K562 (cell line): ENCODE results near the gene GPN3. TPM values are rescaled to one million over a fixed set of nuclear protein-coding genes. Genes with fewer than 3 reads are reported as not detected.

Source experiments
- FOXM1 ChIP-seq, 2 experiments: fragments of 450-650 bp in 1 of 2; sonication (generic) in 1 of 2; formaldehyde crosslinking in 1 of 2; IDR thresholded peaks; 2 replicates each; pipeline versions ENCODE4 v1.6.1 to v1.9.0; 2017 to 2022; ENCODE audit warnings: low read depth in 2 of 2, mild to moderate bottlenecking in 2 of 2, missing genetic modification reagents in 1 of 2, moderate library complexity in 1 of 2
- HDAC3 ChIP-seq: fragments of 450-650 bp; IDR thresholded peaks from 2 replicates; pipeline ENCODE4 v1.6.1; 2018; ENCODE audit warnings: borderline replicate concordance, mild to moderate bottlenecking, moderate library complexity; ENCODE audit not compliant: partially characterized antibody
- NFIC ChIP-seq: fragments of 450-650 bp; IDR thresholded peaks from 2 replicates; pipeline ENCODE4 v1.6.1; 2017; ENCODE audit warnings: mild to moderate bottlenecking, inconsistent platforms
- NFIX ChIP-seq: fragments of 250-450 bp; sonication (Bioruptor Pico); IDR thresholded peaks from 2 replicates; pipeline ENCODE4 v1.4.0; 2020; ENCODE audit warnings: low read depth, mild to moderate bottlenecking, moderate library complexity
- TARDBP ChIP-seq: fragments of 450-650 bp; IDR thresholded peaks from 2 replicates; pipeline ENCODE4 v1.6.1; 2016
- TBL1XR1 ChIP-seq, 2 experiments: IDR thresholded peaks; 2 replicates each; pipeline ENCODE4 v1.6.1; 2012; ENCODE audit warnings: improper control_type of control experiment in 2 of 2, low read length in 2 of 2, mild to moderate bottlenecking in 1 of 2
- TEAD2 ChIP-seq: fragments of 450-650 bp; IDR thresholded peaks from 2 replicates; pipeline ENCODE4 v1.6.1; 2016; ENCODE audit warnings: missing genetic modification characterization, control low read depth, missing compliant biosample characterization
- YBX1 ChIP-seq: fragments of 450-650 bp; IDR thresholded peaks from 2 replicates; pipeline ENCODE4 v1.7.1; 2016; ENCODE audit warnings: mild to moderate bottlenecking
- ZBTB1 ChIP-seq: sonication (generic); formaldehyde crosslinking; IDR thresholded peaks from 2 replicates; pipeline ENCODE4 v1.8.1; 2023; ENCODE audit warnings: missing genetic modification reagents, low read depth, mild to moderate bottlenecking, borderline replicate concordance
- polyA plus RNA-seq, 8 experiments: library from polyadenylated mRNA; depleted of rRNA in 4 of 8; stranded (reverse) in 5 of 8; unstranded in 3 of 8; fragments of >200 nt; fragmentation: Nextera tagmentation in 2 of 8; fragmentation: Illumina TruSeq in 1 of 8; extraction: Ambion mirVana in 2 of 8; extraction: Trizol in 1 of 8; gene quantifications; 2 replicates each; pipeline versions ENCODE4 v1.2.1 to v1.2.3, GENCODE V29; 2011 to 2014; ENCODE audit warnings: inconsistent platforms in 1 of 8, missing spikeins in 1 of 8
- total RNA-seq, 7 experiments: library from RNA; depleted of rRNA in 6 of 7; stranded (reverse); fragments of >200 nt in 6 of 7; fragmentation: Illumina TruSeq in 2 of 7; extraction: Trizol in 2 of 7; gene quantifications; 2 replicates each; pipeline versions ENCODE4 v1.2.1 to v1.2.3, GENCODE V29; 2011 to 2021; ENCODE audit warnings: low replicate concordance in 1 of 7
- TF ChIP-seq, protein P1 (sequence below), 2 experiments: fragments of 450-650 bp; IDR thresholded peaks; 2 replicates each; pipeline ENCODE4 v1.6.1; 2016; ENCODE audit warnings: mild to moderate bottlenecking in 2 of 2, borderline replicate concordance in 1 of 2, low read depth in 1 of 2, moderate library complexity in 1 of 2
- TF ChIP-seq, protein P2 (sequence below): fragments of 250-450 bp; sonication (Bioruptor Pico); IDR thresholded peaks from 2 replicates; pipeline ENCODE4 v1.8.0; 2021; ENCODE audit warnings: moderate library complexity, mild to moderate bottlenecking, inconsistent platforms
- TF ChIP-seq, protein P3 (sequence below): sonication (generic); formaldehyde crosslinking; IDR thresholded peaks from 2 replicates; pipeline ENCODE4 v1.8.1; 2023; ENCODE audit warnings: mild to moderate bottlenecking, missing genetic modification reagents
- TF ChIP-seq, protein P4 (sequence below): fragments of 450-650 bp; IDR thresholded peaks from 2 replicates; pipeline ENCODE4 v1.6.1; 2017; ENCODE audit warnings: mild to moderate bottlenecking, moderate library complexity

GPN3 gene
- total and polyA plus RNA-seq, 9 of the 15 experiments (the other 6 are each of a cell fraction or from before 2014, with no cell fraction given): 35.8 to 123 (median 64.2) TPM

DNA sequence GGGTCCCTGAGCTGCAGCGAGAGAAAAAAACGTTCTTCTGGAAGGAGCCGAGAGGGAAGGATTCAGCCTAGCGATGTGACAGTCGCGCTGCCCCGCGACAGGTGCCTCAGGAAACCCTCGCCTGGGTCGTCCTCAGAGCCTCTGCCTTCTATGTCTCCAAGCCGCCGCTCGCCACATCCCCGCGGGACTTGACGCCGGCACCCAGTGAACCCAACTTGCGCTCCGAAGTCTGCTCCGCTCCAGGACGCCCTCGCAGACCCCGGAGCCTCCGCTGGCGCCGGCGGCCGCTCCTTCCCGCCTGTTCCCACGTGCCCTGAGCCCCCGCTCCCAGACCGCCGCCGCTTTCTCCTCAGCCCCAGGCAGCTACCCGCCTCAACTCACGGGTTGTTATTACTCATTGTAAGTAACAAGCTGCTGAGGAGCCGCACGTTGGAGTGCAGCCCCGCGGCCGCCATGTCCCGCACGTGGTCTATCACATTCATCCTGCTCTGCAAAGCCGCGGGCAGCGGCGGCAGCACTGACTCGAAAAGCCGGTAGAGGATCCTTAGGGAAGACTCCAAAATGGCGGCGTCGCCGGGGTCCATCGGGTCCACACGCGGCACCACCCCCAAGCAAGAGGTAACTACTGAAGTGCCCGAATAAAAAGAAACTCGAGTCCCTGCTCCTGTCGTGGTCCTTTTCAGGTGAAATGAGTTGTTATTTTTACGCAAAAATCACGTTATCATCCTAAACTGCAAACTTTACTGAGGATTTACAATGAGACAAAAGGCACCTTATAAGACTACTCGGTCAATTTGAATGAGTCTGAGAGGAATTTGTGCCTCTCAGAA lies 64.7 kb downstream of the GPN3 start, which contains the start of gene ANAPC7 (continued):
- TF ChIP-seq, protein P1, sequence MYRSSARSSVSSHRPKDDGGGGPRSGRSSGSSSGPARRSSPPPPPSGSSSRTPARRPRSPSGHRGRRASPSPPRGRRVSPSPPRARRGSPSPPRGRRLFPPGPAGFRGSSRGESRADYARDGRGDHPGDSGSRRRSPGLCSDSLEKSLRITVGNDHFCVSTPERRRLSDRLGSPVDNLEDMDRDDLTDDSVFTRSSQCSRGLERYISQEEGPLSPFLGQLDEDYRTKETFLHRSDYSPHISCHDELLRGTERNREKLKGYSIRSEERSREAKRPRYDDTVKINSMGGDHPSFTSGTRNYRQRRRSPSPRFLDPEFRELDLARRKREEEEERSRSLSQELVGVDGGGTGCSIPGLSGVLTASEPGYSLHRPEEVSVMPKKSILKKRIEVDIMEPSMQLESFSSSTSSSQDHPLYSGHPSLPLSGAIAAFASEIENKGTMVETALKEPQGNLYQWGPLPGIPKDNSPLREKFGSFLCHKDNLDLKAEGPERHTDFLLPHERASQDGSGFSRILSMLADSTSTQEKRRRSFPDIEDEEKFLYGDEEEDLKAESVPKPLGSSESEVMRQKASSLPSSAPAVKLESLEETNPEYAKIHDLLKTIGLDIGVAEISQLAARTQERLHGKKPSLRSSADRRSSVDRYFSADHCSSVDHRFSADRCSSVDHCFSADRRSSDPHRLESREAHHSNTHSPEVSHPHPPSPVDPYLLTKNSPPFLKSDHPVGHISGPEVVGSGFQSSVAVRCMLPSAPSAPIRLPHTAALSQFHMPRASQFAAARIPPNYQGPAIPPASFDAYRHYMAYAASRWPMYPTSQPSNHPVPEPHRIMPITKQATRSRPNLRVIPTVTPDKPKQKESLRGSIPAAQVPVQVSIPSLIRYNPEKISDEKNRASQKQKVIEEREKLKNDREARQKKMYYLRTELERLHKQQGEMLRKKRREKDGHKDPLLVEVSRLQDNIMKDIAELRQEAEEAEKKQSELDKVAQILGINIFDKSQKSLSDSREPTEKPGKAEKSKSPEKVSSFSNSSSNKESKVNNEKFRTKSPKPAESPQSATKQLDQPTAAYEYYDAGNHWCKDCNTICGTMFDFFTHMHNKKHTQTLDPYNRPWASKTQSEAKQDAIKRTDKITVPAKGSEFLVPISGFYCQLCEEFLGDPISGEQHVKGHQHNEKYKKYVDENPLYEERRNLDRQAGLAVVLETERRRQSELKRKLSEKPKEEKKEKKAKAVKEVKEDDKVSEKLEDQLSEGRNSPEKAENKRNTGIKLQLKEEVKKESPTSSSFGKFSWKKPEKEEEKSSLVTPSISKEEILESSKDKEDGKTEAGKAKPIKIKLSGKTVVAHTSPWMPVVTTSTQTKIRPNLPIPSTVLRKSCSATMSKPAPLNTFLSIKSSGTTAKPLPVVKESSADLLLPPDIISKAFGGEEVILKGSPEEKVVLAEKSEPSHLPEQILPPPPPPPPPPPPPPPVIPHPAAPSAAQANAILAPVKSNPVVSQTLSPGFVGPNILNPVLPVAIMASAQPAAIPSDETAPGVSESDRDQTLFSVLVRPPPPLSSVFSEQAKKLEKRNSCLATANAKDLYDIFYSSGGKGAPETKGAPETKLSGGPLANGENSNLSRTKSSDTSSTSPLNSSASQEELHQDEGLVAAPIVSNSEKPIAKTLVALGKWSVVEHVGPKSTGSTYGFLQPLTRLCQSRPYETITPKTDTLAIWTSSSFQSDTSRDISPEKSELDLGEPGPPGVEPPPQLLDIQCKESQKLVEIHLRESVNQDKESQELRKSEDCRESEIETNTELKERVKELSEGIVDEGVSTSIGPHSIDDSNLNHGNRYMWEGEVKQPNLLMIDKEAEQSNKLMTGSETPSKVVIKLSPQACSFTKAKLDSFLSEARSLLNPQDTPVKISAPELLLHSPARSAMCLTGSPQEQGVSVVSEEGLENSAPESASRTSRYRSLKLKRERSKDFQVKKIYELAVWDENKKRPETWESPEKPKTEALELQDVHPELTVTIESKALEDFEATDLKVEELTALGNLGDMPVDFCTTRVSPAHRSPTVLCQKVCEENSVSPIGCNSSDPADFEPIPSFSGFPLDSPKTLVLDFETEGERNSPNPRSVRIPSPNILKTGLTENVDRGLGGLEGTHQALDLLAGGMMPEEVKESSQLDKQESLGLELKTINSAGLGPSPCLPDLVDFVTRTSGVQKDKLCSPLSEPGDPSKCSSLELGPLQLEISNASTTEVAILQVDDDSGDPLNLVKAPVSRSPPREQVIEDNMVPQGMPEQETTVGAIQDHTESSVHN (IDR thresholded peaks at IDR 0.05; ENCODE audit: borderline replicate concordance in 1 of 2, low read depth in 1 of 2): no peak
- no peak for TF ChIP-seq YBX1
- peak; percentile 16; the same call in 1 of the 2 replicates for TF ChIP-seq FOXM1 (IDR thresholded peaks at IDR 0.05; ENCODE audit: low read depth)
- no peak for TF ChIP-seq FOXM1 (CRISPR knock-in tag; IDR thresholded peaks at IDR 0.05; ENCODE audit: low read depth)
- TF ChIP-seq TARDBP: no peak
- no peak for TF ChIP-seq ZBTB1
- TF ChIP-seq NFIC: no peak
- no peak for TF ChIP-seq TBL1XR1 (IDR thresholded peaks at IDR 0.05; ENCODE audit: low read length in 2 of 2)
- TF ChIP-seq HDAC3: peak; percentile 30
- no peak for TF ChIP-seq NFIX (CRISPR knock-in tag)
- TF ChIP-seq, protein P2, sequence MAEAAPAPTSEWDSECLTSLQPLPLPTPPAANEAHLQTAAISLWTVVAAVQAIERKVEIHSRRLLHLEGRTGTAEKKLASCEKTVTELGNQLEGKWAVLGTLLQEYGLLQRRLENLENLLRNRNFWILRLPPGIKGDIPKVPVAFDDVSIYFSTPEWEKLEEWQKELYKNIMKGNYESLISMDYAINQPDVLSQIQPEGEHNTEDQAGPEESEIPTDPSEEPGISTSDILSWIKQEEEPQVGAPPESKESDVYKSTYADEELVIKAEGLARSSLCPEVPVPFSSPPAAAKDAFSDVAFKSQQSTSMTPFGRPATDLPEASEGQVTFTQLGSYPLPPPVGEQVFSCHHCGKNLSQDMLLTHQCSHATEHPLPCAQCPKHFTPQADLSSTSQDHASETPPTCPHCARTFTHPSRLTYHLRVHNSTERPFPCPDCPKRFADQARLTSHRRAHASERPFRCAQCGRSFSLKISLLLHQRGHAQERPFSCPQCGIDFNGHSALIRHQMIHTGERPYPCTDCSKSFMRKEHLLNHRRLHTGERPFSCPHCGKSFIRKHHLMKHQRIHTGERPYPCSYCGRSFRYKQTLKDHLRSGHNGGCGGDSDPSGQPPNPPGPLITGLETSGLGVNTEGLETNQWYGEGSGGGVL (CRISPR knock-in tag): no peak
- TF ChIP-seq, protein P3, sequence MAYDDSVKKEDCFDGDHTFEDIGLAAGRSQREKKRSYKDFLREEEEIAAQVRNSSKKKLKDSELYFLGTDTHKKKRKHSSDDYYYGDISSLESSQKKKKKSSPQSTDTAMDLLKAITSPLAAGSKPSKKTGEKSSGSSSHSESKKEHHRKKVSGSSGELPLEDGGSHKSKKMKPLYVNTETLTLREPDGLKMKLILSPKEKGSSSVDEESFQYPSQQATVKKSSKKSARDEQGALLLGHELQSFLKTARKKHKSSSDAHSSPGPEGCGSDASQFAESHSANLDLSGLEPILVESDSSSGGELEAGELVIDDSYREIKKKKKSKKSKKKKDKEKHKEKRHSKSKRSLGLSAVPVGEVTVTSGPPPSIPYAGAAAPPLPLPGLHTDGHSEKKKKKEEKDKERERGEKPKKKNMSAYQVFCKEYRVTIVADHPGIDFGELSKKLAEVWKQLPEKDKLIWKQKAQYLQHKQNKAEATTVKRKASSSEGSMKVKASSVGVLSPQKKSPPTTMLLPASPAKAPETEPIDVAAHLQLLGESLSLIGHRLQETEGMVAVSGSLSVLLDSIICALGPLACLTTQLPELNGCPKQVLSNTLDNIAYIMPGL: no peak
- TF ChIP-seq, protein P4, sequence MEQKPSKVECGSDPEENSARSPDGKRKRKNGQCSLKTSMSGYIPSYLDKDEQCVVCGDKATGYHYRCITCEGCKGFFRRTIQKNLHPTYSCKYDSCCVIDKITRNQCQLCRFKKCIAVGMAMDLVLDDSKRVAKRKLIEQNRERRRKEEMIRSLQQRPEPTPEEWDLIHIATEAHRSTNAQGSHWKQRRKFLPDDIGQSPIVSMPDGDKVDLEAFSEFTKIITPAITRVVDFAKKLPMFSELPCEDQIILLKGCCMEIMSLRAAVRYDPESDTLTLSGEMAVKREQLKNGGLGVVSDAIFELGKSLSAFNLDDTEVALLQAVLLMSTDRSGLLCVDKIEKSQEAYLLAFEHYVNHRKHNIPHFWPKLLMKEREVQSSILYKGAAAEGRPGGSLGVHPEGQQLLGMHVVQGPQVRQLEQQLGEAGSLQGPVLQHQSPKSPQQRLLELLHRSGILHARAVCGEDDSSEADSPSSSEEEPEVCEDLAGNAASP: no peak
- no peak for TF ChIP-seq TEAD2 (tag)
